ENCODE measurements around the gene CDC6.

- TF ChIP-seq, protein P1, sequence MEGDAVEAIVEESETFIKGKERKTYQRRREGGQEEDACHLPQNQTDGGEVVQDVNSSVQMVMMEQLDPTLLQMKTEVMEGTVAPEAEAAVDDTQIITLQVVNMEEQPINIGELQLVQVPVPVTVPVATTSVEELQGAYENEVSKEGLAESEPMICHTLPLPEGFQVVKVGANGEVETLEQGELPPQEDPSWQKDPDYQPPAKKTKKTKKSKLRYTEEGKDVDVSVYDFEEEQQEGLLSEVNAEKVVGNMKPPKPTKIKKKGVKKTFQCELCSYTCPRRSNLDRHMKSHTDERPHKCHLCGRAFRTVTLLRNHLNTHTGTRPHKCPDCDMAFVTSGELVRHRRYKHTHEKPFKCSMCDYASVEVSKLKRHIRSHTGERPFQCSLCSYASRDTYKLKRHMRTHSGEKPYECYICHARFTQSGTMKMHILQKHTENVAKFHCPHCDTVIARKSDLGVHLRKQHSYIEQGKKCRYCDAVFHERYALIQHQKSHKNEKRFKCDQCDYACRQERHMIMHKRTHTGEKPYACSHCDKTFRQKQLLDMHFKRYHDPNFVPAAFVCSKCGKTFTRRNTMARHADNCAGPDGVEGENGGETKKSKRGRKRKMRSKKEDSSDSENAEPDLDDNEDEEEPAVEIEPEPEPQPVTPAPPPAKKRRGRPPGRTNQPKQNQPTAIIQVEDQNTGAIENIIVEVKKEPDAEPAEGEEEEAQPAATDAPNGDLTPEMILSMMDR (IDR thresholded peaks at IDR 0.05) = no peak
- no peak for TF ChIP-seq POLR2AphosphoS5 (IDR thresholded peaks at IDR 0.05)
Observed at GRCh38 chr17:40327244-40327729, 39.6 kb downstream of the CDC6 start.
